HepG2 (cell line): ENCODE measurements around the gene PIP4K2B.

ENCODE experiments used
- CTCF ChIP-seq: sonication (generic); formaldehyde crosslinking; IDR thresholded peaks from 2 replicates; pipeline ENCODE4 v1.5.0; 2020; ENCODE audit warnings: mild to moderate bottlenecking, missing genetic modification reagents, moderate library complexity
- GZF1 ChIP-seq: sonication (generic); formaldehyde crosslinking; IDR thresholded peaks from 2 replicates; pipeline ENCODE4 v1.5.1; 2020; ENCODE audit warnings: mild to moderate bottlenecking, missing genetic modification reagents
- MAFK ChIP-seq, 2 experiments: IDR thresholded peaks in 1 of 2; conservative IDR thresholded peaks in 1 of 2; 2 replicates each; pipeline ENCODE4 v1.6.1; 2011; ENCODE audit warnings: improper control_type of control experiment in 2 of 2, low read length in 2 of 2
- POLR2A ChIP-seq, 2 experiments: IDR thresholded peaks; 2 replicates each; pipeline ENCODE4 v1.6.1; 2011; ENCODE audit warnings: low read depth in 2 of 2, low read length in 2 of 2, mild to moderate bottlenecking in 1 of 2, moderate library complexity in 1 of 2; ENCODE audit not compliant: insufficient read depth in 1 of 2
- RELA ChIP-seq: sonication (generic); formaldehyde crosslinking; IDR thresholded peaks from 2 replicates; pipeline ENCODE4 v1.4.0; 2020; ENCODE audit warnings: missing genetic modification reagents
- SIN3A ChIP-seq: IDR thresholded peaks from 2 replicates; pipeline ENCODE4 v1.6.1; 2011; ENCODE audit warnings: low read depth, mild to moderate bottlenecking, control low read depth, low read length, borderline replicate concordance

- TF ChIP-seq POLR2A (IDR thresholded peaks at IDR 0.05; ENCODE audit: insufficient read depth in 1 of 2, low read depth in 2 of 2, low read length in 2 of 2) (no peak), CTCF (CRISPR knock-in tag) (no peak), RELA (no peak), MAFK (conservative IDR thresholded peaks at IDR 0.05 in 1 of 2, IDR thresholded peaks at IDR 0.05 in 1 of 2; ENCODE audit: low read length in 2 of 2) (no peak), GZF1 (CRISPR knock-in tag) (no peak), SIN3A (no peak)
Measured at GRCh38 chr17:38779965-38780752, 19.2 kb downstream of the PIP4K2B start.
